NB4 (cell line): ENCODE results near the gene BMP5.

Source experiments
- MYC ChIP-seq: IDR thresholded peaks from 2 replicates; pipeline ENCODE4 v1.6.1; 2011; ENCODE audit warnings: low read depth, low read length
- POLR2A ChIP-seq: IDR thresholded peaks from 2 replicates; pipeline ENCODE4 v1.6.1; 2011; ENCODE audit warnings: mild to moderate bottlenecking; ENCODE audit not compliant: insufficient read length; ENCODE audit errors: extremely low read depth
- TF ChIP-seq, protein P1 (sequence below): IDR thresholded peaks from one replicate; pipeline ENCODE4 v1.5.1; 2012; ENCODE audit warnings: low read depth, low read length
- TF ChIP-seq, protein P2 (sequence below): IDR thresholded peaks from 2 replicates; pipeline ENCODE4 v1.6.1; 2011; ENCODE audit warnings: low read depth, low read length

DNA sequence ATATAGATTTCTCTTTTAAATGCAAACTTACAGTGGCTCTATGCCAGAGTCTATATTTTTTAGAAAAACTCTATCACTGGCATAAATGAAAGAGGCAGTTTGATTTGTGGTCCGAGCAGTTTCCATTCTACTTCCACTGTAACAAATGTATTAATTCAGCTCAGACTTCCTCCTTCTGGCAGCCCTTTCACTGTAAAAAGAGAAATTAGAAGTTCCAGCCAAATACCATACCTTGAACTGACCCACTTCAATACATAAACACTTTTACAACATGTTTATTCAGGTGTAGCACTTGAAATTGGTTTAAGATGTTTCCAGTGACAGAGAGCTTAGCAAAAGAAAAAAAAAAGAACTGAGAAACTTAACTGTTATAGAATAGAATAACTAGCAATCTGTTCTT, 99.3 kb downstream of the BMP5 start:
- TF ChIP-seq, protein P1, sequence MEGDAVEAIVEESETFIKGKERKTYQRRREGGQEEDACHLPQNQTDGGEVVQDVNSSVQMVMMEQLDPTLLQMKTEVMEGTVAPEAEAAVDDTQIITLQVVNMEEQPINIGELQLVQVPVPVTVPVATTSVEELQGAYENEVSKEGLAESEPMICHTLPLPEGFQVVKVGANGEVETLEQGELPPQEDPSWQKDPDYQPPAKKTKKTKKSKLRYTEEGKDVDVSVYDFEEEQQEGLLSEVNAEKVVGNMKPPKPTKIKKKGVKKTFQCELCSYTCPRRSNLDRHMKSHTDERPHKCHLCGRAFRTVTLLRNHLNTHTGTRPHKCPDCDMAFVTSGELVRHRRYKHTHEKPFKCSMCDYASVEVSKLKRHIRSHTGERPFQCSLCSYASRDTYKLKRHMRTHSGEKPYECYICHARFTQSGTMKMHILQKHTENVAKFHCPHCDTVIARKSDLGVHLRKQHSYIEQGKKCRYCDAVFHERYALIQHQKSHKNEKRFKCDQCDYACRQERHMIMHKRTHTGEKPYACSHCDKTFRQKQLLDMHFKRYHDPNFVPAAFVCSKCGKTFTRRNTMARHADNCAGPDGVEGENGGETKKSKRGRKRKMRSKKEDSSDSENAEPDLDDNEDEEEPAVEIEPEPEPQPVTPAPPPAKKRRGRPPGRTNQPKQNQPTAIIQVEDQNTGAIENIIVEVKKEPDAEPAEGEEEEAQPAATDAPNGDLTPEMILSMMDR = no peak
- TF ChIP-seq POLR2A (no peak), MYC (no peak)
- TF ChIP-seq, protein P2, sequence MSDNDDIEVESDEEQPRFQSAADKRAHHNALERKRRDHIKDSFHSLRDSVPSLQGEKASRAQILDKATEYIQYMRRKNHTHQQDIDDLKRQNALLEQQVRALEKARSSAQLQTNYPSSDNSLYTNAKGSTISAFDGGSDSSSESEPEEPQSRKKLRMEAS = no peak
